Vagina (tissue), 2 donors: ENCODE data around the gene CPA3. TPM values are rescaled to one million over a fixed set of nuclear protein-coding genes. Genes with fewer than 3 reads are reported as not detected.

Source experiments
- DNase-seq, 2 donors: peaks; one replicate each; pipeline ENCODE4 v3.0.0-alpha.2; 2017; ENCODE audit errors: extremely low spot score in 2 of 2
- H3K27ac ChIP-seq: fragments of 200-600 bp; sonication (generic); one replicate; pipeline ENCODE4 v1.5.1; 2019
- H3K27me3 ChIP-seq: fragments of 200-600 bp; sonication (generic); one replicate; pipeline ENCODE4 v1.5.1; 2019
- H3K36me3 ChIP-seq, 2 donors: fragments of 200-600 bp; sonication (generic); one replicate each; pipeline ENCODE4 v1.5.1; 2017 to 2019
- H3K4me1 ChIP-seq: fragments of 200-600 bp; sonication (generic); one replicate; pipeline ENCODE4 v1.5.1; 2019
- H3K4me3 ChIP-seq, 2 donors: fragments of 200-600 bp; sonication (generic); 1 replicate in 1 of 2; 2 replicates in 1 of 2; pipeline ENCODE4 v1.5.1; 2016 to 2019
- H3K9me3 ChIP-seq: fragments of 200-600 bp; sonication (generic); one replicate; pipeline ENCODE4 v1.5.1; 2019
- POLR2A ChIP-seq, 2 donors: fragments of 450-650 bp; IDR thresholded peaks; one replicate each; pipeline ENCODE4 v1.6.1; 2017; ENCODE audit warnings: antibody characterized with exemption in 2 of 2, mild to moderate bottlenecking in 2 of 2, moderate library complexity in 2 of 2
- POLR2AphosphoS5 ChIP-seq, 2 donors: sonication (generic); formaldehyde crosslinking; IDR thresholded peaks; one replicate each; pipeline ENCODE4 v1.9.0; 2017; ENCODE audit warnings: antibody characterized with exemption in 2 of 2, mild to moderate bottlenecking in 2 of 2, low read depth in 1 of 2; ENCODE audit not compliant: insufficient read depth in 1 of 2
- intact Hi-C: fragments of 100-400 bp; cut with DNase I; formaldehyde crosslinking; loops from one replicate; pipeline ENCODE4 v1.15.1; 2023
- total RNA-seq: library from RNA; depleted of rRNA; stranded (reverse); fragments of >200 nt; gene quantifications from one replicate; pipeline ENCODE4 v1.2.3, GENCODE V29; 2016
- TF ChIP-seq, protein P1 (sequence below), 3 experiments: fragments of 450-650 bp in 2 of 3; fragments of 200-600 bp in 1 of 3; sonication (generic) in 1 of 3; IDR thresholded peaks; one replicate each; pipeline ENCODE4 v1.5.1; 2017 to 2019; ENCODE audit warnings: antibody characterized with exemption in 3 of 3, mild to moderate bottlenecking in 2 of 3, moderate library complexity in 2 of 3

CPA3 gene
- total RNA-seq, 1 donor from 2014 or later = 14.5 TPM

- no peak overlapping the region for H3K27ac ChIP-seq
- no peak overlapping the region for H3K4me3 ChIP-seq
- no peak for DNase-seq
- TF ChIP-seq POLR2A (IDR thresholded peaks at IDR 0.05) (no peak), POLR2AphosphoS5 (IDR thresholded peaks at IDR 0.05; ENCODE audit: insufficient read depth in 1 of 2, low read depth in 1 of 2) (no peak)
- TF ChIP-seq, protein P1, sequence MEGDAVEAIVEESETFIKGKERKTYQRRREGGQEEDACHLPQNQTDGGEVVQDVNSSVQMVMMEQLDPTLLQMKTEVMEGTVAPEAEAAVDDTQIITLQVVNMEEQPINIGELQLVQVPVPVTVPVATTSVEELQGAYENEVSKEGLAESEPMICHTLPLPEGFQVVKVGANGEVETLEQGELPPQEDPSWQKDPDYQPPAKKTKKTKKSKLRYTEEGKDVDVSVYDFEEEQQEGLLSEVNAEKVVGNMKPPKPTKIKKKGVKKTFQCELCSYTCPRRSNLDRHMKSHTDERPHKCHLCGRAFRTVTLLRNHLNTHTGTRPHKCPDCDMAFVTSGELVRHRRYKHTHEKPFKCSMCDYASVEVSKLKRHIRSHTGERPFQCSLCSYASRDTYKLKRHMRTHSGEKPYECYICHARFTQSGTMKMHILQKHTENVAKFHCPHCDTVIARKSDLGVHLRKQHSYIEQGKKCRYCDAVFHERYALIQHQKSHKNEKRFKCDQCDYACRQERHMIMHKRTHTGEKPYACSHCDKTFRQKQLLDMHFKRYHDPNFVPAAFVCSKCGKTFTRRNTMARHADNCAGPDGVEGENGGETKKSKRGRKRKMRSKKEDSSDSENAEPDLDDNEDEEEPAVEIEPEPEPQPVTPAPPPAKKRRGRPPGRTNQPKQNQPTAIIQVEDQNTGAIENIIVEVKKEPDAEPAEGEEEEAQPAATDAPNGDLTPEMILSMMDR (IDR thresholded peaks at IDR 0.05) = no peak
- H3K4me1 ChIP-seq = no peaks in the 10 kb centered on the region
- intact Hi-C loops = no loop called here
- H3K9me3 ChIP-seq = no peaks in the 10 kb centered on the region
- no peaks in the 10 kb centered on the region for H3K27me3 ChIP-seq
- no peaks in the 10 kb centered on the region for H3K36me3 ChIP-seq
Observed at GRCh38 chr3:148854061-148854460, 11.0 kb upstream of the CPA3 start.

GRCh38 chr3:148856384-148856783, 8.7 kb upstream of the CPA3 start:
- DNase-seq = no peak
- TF ChIP-seq POLR2AphosphoS5 (IDR thresholded peaks at IDR 0.05; ENCODE audit: insufficient read depth in 1 of 2, low read depth in 1 of 2) = no peak
- no peak for TF ChIP-seq POLR2A (IDR thresholded peaks at IDR 0.05)
- TF ChIP-seq, protein P1 (IDR thresholded peaks at IDR 0.05) = no peak
- no peaks in the 10 kb centered on the region for H3K36me3 ChIP-seq
- H3K4me3 ChIP-seq = no peak overlapping the region
- H3K9me3 ChIP-seq = no peaks in the 10 kb centered on the region
- intact Hi-C loops = no loop called here
- H3K4me1 ChIP-seq = no peaks in the 10 kb centered on the region
- no peaks in the 10 kb centered on the region for H3K27me3 ChIP-seq
- no peak overlapping the region for H3K27ac ChIP-seq

DNA sequence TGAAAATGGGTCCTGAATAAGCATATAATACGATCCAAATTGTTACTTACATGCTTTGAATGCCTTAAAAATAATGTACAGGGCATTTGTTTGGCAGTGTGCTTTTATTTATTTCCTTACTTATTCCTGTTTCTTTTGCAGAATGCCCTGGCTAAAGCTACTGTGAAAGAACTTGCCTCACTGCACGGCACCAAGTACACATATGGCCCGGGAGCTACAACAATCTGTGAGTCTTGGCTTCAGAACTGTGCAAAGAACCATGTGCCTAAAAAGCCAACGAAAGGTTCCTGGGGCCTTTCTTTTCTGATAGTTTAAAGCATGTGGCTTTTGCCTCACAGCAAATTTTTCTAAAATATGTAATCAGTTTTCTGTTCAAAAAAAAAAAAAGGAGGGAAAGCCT, 7.8 kb upstream of the CPA3 start:
- H3K9me3 ChIP-seq = no peaks in the 10 kb centered on the region
- intact Hi-C loops = no loop called here
- no peak for TF ChIP-seq POLR2A (IDR thresholded peaks at IDR 0.05)
- TF ChIP-seq, protein P1 (IDR thresholded peaks at IDR 0.05) = no peak
- no peak for TF ChIP-seq POLR2AphosphoS5 (IDR thresholded peaks at IDR 0.05; ENCODE audit: insufficient read depth in 1 of 2, low read depth in 1 of 2)
- H3K27me3 ChIP-seq = no peaks in the 10 kb centered on the region
- H3K4me1 ChIP-seq = no peaks in the 10 kb centered on the region
- no peaks in the 10 kb centered on the region for H3K36me3 ChIP-seq
- no peak for DNase-seq
- H3K4me3 ChIP-seq = no peak overlapping the region
- no peak overlapping the region for H3K27ac ChIP-seq

- DNase-seq = no peak
- intact Hi-C loops = loop anchor here (10.0 kb wide), 1 partner anchor 83 kb away; no protein-coding TSS in a partner anchor
- TF ChIP-seq POLR2A (IDR thresholded peaks at IDR 0.05) = no peak
- TF ChIP-seq, protein P1 (IDR thresholded peaks at IDR 0.05) = peak; percentile 49 to 73 (median 64)
- no peaks in the 10 kb centered on the region for H3K36me3 ChIP-seq
- H3K27me3 ChIP-seq = no peaks in the 10 kb centered on the region
- no peaks in the 10 kb centered on the region for H3K4me1 ChIP-seq
- H3K9me3 ChIP-seq = no peaks in the 10 kb centered on the region
- no peak overlapping the region for H3K4me3 ChIP-seq
- H3K27ac ChIP-seq = no peak overlapping the region
Observed at GRCh38 chr3:148861277-148861869, 3.7 kb upstream of the CPA3 start.

- H3K36me3 ChIP-seq = no peaks in the 10 kb centered on the region
- no peak for DNase-seq
- no peaks in the 10 kb centered on the region for H3K27me3 ChIP-seq
- no peak overlapping the region for H3K4me3 ChIP-seq
- intact Hi-C loops = loop anchor here (10.0 kb wide), 1 partner anchor 82 kb away; no protein-coding TSS in a partner anchor
- TF ChIP-seq, protein P1 (IDR thresholded peaks at IDR 0.05) = no peak
- TF ChIP-seq POLR2A (IDR thresholded peaks at IDR 0.05) (no peak), POLR2AphosphoS5 (IDR thresholded peaks at IDR 0.05; ENCODE audit: insufficient read depth in 1 of 2, low read depth in 1 of 2) (no peak)
- no peaks in the 10 kb centered on the region for H3K4me1 ChIP-seq
- no peak overlapping the region for H3K27ac ChIP-seq
- no peaks in the 10 kb centered on the region for H3K9me3 ChIP-seq
Observed at GRCh38 chr3:148863297-148863696, 1.8 kb upstream of the CPA3 start.
